HG03103 (cell line): ENCODE measurements around the gene EGR1.
"Not testable (repeated sequence)": the region's sequence is repeated elsewhere in the genome, so short reads cannot be mapped to it uniquely, and the experiment has no call there.

ENCODE experiments used
- ATAC-seq: cut with Tn5 transposase; IDR thresholded peaks from one replicate; pipeline ENCODE4 v1.9.1; 2021; ENCODE audit warnings: low read depth; ENCODE audit not compliant: unreplicated experiment

EGR1 gene

DNA sequence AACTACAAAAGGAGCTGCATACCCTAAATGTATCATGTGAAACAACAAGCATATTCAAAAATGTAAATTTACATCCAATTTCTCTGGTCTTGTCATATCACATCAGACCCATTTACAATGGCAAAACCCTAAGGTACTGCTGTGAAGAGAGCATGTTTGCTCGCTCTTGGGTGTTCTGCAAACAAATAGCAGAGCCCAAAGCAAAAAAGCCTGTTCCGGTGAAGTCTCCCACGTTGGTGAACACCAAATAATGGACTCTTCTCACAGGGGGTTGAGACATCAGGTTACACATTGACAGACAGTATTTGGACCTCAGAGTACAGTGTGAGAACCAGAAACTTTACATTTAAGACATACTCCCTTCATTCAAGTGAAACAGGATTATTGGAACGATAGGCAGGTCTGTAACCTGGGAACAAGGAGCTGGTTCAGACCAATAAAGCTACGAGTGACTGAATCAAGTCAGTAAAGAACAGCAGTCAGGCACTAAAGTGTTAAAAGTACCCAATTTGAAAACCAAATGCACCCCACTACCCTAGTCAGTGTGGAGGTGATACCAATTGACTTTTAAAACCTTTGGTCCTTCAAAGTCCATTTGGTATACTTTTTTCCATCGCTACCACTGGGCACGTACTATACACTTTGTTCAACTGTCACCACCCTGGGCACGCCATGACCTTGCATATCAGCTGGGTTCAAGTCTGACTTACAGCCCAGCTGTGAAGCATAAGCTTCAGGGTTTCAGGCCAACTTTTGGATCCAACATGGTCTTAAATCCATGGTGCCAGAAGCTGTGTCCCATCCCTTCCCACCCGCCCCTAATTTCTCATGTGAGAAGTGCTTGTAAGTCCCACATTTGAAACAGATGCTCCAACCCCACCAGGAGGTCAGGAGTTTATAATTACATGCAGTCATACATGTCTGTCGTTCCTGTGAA is 41.4 kb downstream of the EGR1 start:
- ATAC-seq: no peak

DNA sequence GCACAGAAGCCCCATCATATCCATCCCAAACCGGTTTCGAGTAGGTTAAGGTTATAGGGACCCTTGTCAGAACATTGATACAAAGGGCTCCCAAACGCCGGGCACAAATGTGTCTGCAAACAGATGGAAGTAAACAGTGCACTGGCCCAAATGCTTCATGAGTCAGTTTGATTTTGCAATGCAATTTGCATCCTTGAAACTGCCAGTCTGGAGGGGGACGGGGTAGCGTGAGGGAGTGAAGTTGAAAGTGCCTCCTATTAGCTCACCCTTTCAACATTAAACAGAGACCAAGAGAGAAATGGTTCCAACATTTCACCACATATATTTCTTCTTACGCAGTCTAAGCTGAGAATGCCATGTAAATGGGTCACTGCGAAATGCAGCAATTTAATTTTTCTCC is 42.2 kb downstream of the EGR1 start:
- not testable (repeated sequence) for ATAC-seq

DNA sequence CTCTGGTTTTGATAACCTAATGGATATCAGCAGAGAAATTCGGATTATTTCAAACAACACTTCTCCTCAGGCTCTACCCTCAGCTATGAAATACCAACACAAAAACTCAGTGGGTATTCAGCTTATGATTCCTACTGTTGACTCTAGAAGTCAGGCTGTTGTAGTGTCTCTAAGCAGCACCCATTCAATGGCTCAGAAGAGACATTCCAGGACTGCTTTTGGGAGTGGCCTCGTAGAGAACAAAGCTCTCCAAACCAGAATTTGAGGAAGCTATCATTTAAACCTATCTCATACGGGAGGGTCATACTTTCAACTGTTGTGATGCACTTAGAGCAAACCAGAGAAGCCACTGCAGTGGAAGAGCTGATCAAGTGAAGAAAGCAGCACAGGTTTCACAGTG is 43.7 kb downstream of the EGR1 start:
- no peak for ATAC-seq

DNA sequence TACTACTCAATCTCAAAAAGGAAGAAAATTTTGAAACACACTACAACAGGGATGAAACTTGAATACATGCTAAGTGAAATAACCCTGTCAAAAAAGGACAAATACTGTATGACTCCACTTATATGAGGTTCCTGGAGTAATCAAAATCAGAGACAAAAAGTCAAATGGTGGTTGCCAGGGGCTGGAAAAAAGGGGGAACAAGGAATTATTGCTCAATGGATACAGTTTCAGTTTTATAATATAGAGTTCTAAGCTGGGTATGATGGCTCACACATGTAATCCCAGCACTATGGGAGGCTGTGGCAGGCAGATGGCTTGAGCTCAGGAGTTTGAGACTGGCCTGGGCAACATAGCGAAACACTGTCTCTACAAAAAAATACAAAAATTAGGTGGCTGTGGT is 48.7 kb downstream of the EGR1 start:
- ATAC-seq: no peak

DNA sequence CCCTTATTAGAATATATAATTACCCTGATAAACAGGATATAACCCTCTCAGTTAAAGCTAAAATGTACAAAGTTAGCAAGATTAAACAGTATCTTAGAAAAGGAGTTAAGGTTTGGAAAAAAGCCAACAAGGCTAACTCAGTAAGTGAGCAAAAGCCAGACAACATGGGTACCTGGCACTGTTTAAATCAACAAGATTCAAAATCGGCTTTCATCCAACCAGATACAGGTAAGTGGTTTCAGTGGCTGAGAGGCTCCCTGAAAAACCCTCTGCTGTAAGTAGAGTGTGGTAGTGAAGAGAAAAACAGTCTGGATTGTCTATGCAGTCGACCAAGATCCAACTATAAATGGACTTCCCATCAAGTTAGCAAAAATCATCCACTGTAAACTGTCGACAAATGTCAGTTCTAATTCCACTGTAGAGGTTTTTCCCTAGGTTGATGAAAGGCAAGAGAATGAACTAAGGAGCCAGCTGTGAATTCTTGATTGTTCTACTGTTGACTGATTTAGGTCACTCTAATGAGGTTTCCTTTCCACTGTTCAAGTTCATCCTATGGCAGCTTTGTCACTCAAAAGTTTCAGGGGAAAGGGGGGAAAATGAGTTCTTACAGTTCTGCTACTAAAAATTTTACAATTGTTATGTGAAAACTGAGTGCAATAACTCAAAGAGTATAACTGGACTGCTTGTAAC is 50.4 kb downstream of the EGR1 start:
- ATAC-seq: no peak

DNA sequence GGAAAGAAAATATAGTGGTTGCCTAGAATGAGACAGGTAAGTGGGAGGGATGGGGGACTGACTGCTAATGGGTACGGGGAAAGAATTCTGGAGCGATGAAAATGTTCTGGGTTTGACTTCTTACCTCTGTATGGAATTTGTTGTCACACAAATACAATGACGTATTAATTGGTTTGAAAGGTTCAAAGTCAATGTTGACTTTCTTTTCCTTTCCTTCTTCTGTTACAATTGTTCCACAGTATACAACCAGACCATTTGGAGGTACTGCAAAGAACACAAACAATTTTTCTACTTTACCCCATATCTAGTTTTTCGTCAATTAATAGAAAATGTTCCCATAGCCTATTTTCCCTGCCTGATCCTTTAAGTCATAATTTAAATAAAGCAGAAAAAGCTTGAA is 52.2 kb downstream of the EGR1 start:
- ATAC-seq: no peak
